Upper lobe of left lung (tissue), 6 donors: ENCODE data around the gene MAN1A1. TPM values are rescaled to one million over a fixed set of nuclear protein-coding genes. Genes with fewer than 3 reads are reported as not detected.

Experiments
- ATAC-seq, 2 donors: fragments of 200-7000 bp; cut with Tn5 transposase; one replicate each; pipeline ENCODE4 v1.9.1; 2022; ENCODE audit warnings: mild to moderate bottlenecking in 2 of 2, moderate library complexity in 2 of 2; ENCODE audit not compliant: low FRiP score in 2 of 2
- DNase-seq, 2 donors: peaks; one replicate each; pipeline ENCODE4 v3.0.0-alpha.2; 2019 to 2020
- H3K27ac ChIP-seq, 4 donors: fragments of 200-600 bp; sonication (generic); one replicate each; pipeline ENCODE4 v1.5.1; 2016 to 2019
- H3K27me3 ChIP-seq, 4 donors: fragments of 200-600 bp; sonication (generic); one replicate each; pipeline ENCODE4 v1.5.1; 2017 to 2019
- H3K36me3 ChIP-seq, 4 donors: fragments of 200-600 bp; sonication (generic); one replicate each; pipeline ENCODE4 v1.5.1; 2016 to 2019
- H3K4me1 ChIP-seq, 4 donors: fragments of 200-600 bp; sonication (generic); one replicate each; pipeline ENCODE4 v1.5.1; 2018 to 2019
- H3K4me3 ChIP-seq, 4 donors: fragments of 200-600 bp; sonication (generic); one replicate each; pipeline ENCODE4 v1.5.1; 2017 to 2019; ENCODE audit warnings: mild to moderate bottlenecking in 2 of 4, moderate library complexity in 1 of 4
- H3K9me3 ChIP-seq, 4 donors: fragments of 200-600 bp; sonication (generic); one replicate each; pipeline ENCODE4 v1.5.1; 2018 to 2019
- EP300 ChIP-seq, 4 donors: sonication (generic); formaldehyde crosslinking; IDR thresholded peaks; one replicate each; pipeline ENCODE4 v1.5.1; 2017; ENCODE audit warnings: antibody characterized with exemption in 4 of 4, control low read depth in 2 of 4
- POLR2A ChIP-seq, 4 donors: fragments of 450-650 bp; IDR thresholded peaks; one replicate each; pipeline ENCODE4 v1.5.1; 2016 to 2017; ENCODE audit warnings: antibody characterized with exemption in 4 of 4, mild to moderate bottlenecking in 2 of 4
- POLR2AphosphoS5 ChIP-seq, 2 donors: sonication (generic); formaldehyde crosslinking; IDR thresholded peaks; one replicate each; pipeline ENCODE4 v1.5.1; 2017; ENCODE audit warnings: antibody characterized with exemption in 2 of 2
- WGBS, 2 donors: methylation state at CpG; one replicate each; pipeline ENCODE4 v1.1.5; 2017 to 2018; 5-methylcytosine and 5-hydroxymethylcytosine counted together
- total RNA-seq, 6 donors: library from RNA; depleted of rRNA in 4 of 6; stranded (reverse); fragments of >200 nt in 4 of 6; gene quantifications; one replicate each; pipeline versions ENCODE4 v1.1.0 to v1.2.1, GENCODE V29; 2016 to 2021
- TF ChIP-seq, protein P1 (sequence below), 6 experiments: fragments of 450-650 bp in 4 of 6; fragments of 200-600 bp in 2 of 6; sonication (generic) in 2 of 6; IDR thresholded peaks; one replicate each; pipeline ENCODE4 v1.5.1; 2016 to 2019; ENCODE audit warnings: antibody characterized with exemption in 6 of 6
- donor health status: DM: no; HTN: no; CAD: no; lungs with moderate emphysema.
- donor health status: DM: no; HTN: yes; CAD: no; lungs with severe emphysema.

Gene MAN1A1
- total RNA-seq, 6 donors from 2014 or later, result 61.8 to 98.6 (median 79.1) TPM

DNA sequence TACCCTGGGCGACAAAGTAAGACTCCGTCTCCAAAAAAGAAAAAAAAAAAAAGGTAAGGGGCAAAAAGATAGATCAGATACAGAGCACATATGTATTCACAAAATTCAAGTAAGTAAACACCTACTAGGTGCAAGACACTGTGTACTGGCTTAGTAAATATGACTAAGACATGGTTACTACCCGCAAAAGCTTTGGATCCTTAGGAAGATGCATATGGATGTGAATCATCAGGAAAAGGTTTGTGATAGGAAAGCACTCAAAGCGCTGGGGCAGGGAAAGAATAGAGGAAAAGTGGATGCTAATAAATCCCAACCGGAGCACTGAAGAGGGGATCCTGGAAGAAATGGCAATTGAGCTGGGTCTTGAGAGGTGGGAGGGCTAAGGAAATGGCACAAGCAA lies 152.3 kb downstream of the MAN1A1 start:
- Histone ChIP-seq H3K4me3 (no peak overlapping the region), H3K27me3 (no peaks in the 10 kb centered on the region), H3K4me1 (peaks cover 0 to 4% (median 0%) of the 10 kb centered on the region in 4 donors), H3K9me3 (no peaks in the 10 kb centered on the region), H3K36me3 (peaks cover 0 to 45% (median 4%) of the 10 kb centered on the region in 4 donors), H3K27ac (no peak overlapping the region)
- ATAC-seq (no peak), DNase-seq (no peak)
- WGBS, 2 donors, result 96% methylated on average over 5 of the region's 5 CpGs
- TF ChIP-seq EP300 (IDR thresholded peaks at IDR 0.05), result no peak
- TF ChIP-seq POLR2AphosphoS5 (IDR thresholded peaks at IDR 0.05), result no peak
- TF ChIP-seq POLR2A (IDR thresholded peaks at IDR 0.05), result no peak
- TF ChIP-seq, protein P1, sequence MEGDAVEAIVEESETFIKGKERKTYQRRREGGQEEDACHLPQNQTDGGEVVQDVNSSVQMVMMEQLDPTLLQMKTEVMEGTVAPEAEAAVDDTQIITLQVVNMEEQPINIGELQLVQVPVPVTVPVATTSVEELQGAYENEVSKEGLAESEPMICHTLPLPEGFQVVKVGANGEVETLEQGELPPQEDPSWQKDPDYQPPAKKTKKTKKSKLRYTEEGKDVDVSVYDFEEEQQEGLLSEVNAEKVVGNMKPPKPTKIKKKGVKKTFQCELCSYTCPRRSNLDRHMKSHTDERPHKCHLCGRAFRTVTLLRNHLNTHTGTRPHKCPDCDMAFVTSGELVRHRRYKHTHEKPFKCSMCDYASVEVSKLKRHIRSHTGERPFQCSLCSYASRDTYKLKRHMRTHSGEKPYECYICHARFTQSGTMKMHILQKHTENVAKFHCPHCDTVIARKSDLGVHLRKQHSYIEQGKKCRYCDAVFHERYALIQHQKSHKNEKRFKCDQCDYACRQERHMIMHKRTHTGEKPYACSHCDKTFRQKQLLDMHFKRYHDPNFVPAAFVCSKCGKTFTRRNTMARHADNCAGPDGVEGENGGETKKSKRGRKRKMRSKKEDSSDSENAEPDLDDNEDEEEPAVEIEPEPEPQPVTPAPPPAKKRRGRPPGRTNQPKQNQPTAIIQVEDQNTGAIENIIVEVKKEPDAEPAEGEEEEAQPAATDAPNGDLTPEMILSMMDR (IDR thresholded peaks at IDR 0.05), result no peak

DNA sequence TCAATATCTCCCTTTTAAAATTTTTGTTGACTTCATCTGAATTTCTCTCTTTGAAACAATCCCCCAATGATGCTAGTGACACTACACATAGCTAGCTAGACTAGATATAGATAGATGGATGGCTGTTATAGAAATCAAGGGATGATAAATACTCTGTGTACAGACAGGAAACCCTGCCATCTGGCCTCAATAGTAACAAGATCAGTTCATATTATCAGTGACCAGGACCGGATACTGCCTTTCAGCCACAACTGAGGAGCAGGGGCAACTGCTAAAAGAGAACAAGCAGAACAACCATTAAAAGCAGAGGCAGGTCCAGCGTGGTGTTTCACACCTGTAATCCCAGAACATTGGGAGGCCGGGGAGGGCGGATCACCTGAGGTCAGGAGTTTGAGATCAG lies 152.8 kb downstream of the MAN1A1 start:
- TF ChIP-seq POLR2A (IDR thresholded peaks at IDR 0.05), result no peak
- TF ChIP-seq EP300 (IDR thresholded peaks at IDR 0.05), result no peak
- TF ChIP-seq POLR2AphosphoS5 (IDR thresholded peaks at IDR 0.05), result no peak
- TF ChIP-seq, protein P1 (IDR thresholded peaks at IDR 0.05), result no peak
- WGBS, 2 donors, result 72 to 88% methylated on average over 4 of the region's 4 CpGs
- peaks cover 0 to 44% (median 4%) of the 10 kb centered on the region in 4 donors for H3K36me3 ChIP-seq
- peaks cover 0 to 4% (median 0%) of the 10 kb centered on the region in 4 donors for H3K4me1 ChIP-seq
- no peaks in the 10 kb centered on the region for H3K27me3 ChIP-seq
- no peak overlapping the region for H3K27ac ChIP-seq
- H3K9me3 ChIP-seq, result no peaks in the 10 kb centered on the region
- no peak for ATAC-seq
- H3K4me3 ChIP-seq, result no peak overlapping the region
- no peak for DNase-seq

DNA sequence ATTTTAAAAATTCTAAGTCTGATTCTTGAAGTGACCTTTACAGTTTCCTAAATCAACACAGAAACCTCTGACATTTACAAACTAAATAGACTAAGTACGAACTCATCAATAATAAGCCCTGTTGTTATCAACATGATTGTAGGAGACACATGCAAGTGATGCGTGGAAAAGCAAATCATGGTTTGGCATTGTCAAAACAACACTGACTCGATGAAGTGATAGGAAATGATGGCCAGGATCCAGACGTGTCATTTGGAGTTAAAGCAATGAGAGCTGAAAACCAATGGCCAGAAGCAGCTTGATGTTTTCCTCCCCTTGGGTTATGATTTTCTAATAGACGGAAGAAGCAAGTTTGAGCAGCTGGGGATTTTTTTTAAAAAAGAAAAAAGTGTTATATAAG lies 153.7 kb downstream of the MAN1A1 start:
- no peaks in the 10 kb centered on the region for H3K27me3 ChIP-seq
- WGBS, 2 donors, result 55 to 72% methylated on average over 5 of the region's 5 CpGs

DNA sequence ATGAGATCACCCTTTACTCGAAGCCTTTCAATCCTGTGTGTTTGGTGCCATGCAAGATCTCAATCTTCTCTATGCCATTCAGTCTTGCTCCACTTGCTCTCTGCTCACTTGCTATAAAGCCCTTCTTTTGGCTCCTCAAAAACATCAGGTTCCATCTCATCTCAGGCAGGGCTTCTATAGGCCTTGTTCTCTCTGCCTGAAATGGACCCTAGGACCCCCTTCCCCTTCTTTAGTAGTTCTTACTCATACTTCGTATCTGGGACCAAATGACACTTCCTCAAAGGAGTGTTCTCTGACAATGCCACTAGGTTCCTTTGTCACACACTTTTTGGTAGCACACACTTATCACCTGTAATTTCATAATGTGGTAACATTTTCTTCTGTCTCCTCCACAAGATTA lies 154.4 kb downstream of the MAN1A1 start:
- no peak overlapping the region for H3K27ac ChIP-seq
- no peak overlapping the region for H3K4me3 ChIP-seq
- TF ChIP-seq, protein P1 (IDR thresholded peaks at IDR 0.05), result no peak
- TF ChIP-seq POLR2AphosphoS5 (IDR thresholded peaks at IDR 0.05) (no peak), POLR2A (IDR thresholded peaks at IDR 0.05) (no peak)
- WGBS, 2 donors, result 96 to 97% methylated on average over 2 of the region's 2 CpGs
- DNase-seq (no peak), ATAC-seq (no peak)
- no peaks in the 10 kb centered on the region for H3K27me3 ChIP-seq
- H3K9me3 ChIP-seq, result no peaks in the 10 kb centered on the region
- peaks cover 0 to 4% (median 0%) of the 10 kb centered on the region in 4 donors for H3K4me1 ChIP-seq
- H3K36me3 ChIP-seq, result peaks cover 0 to 30% (median 7%) of the 10 kb centered on the region in 4 donors

More for the DNA sequence above, 153.7 kb downstream of the MAN1A1 start:
- Histone ChIP-seq H3K4me3 (no peak overlapping the region), H3K4me1 (peaks cover 0 to 4% (median 0%) of the 10 kb centered on the region in 4 donors), H3K36me3 (peaks cover 0 to 36% (median 6%) of the 10 kb centered on the region in 4 donors), H3K27ac (no peak overlapping the region), H3K9me3 (no peaks in the 10 kb centered on the region)
- no peak for TF ChIP-seq POLR2AphosphoS5 (IDR thresholded peaks at IDR 0.05)
- TF ChIP-seq POLR2A (IDR thresholded peaks at IDR 0.05), result no peak
- no peak for TF ChIP-seq EP300 (IDR thresholded peaks at IDR 0.05)
- TF ChIP-seq, protein P1 (IDR thresholded peaks at IDR 0.05), result no peak
- DNase-seq (no peak), ATAC-seq (no peak)

DNA sequence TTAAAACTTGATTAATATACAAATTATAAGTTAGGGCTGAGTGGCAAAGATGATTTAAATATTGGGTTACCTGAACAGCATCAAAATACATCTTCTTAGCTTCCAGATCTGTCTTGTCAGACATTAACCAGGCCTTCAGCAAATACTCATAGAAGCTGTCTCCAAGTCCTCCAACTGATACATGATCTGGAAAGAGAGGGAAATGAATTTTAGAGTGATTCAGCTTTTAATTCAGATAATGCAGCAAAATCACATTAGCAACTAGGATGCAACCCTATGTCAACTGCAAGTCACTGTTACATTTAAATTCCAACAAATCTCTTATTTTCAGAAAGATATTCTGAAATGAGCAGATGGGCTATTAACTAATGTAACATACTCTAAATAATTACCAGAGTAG lies 155.9 kb downstream of the MAN1A1 start:
- Histone ChIP-seq H3K27ac (no peak overlapping the region), H3K27me3 (no peaks in the 10 kb centered on the region), H3K9me3 (no peaks in the 10 kb centered on the region), H3K36me3 (peaks cover 0 to 34% (median 12%) of the 10 kb centered on the region in 4 donors), H3K4me3 (no peak overlapping the region), H3K4me1 (peaks cover 0 to 4% (median 0%) of the 10 kb centered on the region in 4 donors)
- ATAC-seq (no peak), DNase-seq (no peak)
- TF ChIP-seq, protein P1 (IDR thresholded peaks at IDR 0.05), result no peak
- TF ChIP-seq POLR2AphosphoS5 (IDR thresholded peaks at IDR 0.05) (no peak), EP300 (IDR thresholded peaks at IDR 0.05) (no peak), POLR2A (IDR thresholded peaks at IDR 0.05) (no peak)
